IMR-90 (cell line): ENCODE results near the gene NT5C1B. TPM values are rescaled to one million over a fixed set of nuclear protein-coding genes. Genes with fewer than 3 reads are reported as not detected.

Experiments
- ATAC-seq: fragments of 200-7000 bp; cut with Tn5 transposase; 2 replicates; pipeline ENCODE4 v1.9.1; 2020; ENCODE audit warnings: low read depth, mild to moderate bottlenecking, moderate library complexity
- BruUV-seq: library from RNA; stranded (reverse); fragments of 400-500 nt; replicated peaks from 2 replicates; lab custom pipeline; 2021; lab: Mats Ljungman, UMichigan
- CTCF ChIA-PET: fragments of 300-600 bp; formaldehyde crosslinking; extraction: SDS; loops from one replicate; lab custom pipeline; 2021; ENCODE audit warnings: antibody characterized with exemption; lab: Yijun Ruan, JAX
- POLR2A ChIA-PET: fragments of 300-600 bp; sonication (Branson Sonifier 250); formaldehyde crosslinking; loops from one replicate; lab custom pipeline; 2022; ENCODE audit warnings: antibody characterized with exemption; ENCODE audit not compliant: unreplicated experiment; lab: Charles Lee
- DNase-seq: peaks from one replicate; pipeline ENCODE4 v3.0.0; 2013
- H2AFZ ChIP-seq: replicated peaks from 2 replicates; pipeline ENCODE3; 2013; ENCODE audit warnings: low read length, mild to moderate bottlenecking; ENCODE audit not compliant: poor library complexity
- H2AK5ac ChIP-seq: 2 replicates; pipeline ENCODE4 v1.6.1; 2013; ENCODE audit warnings: low read depth, low read length, inconsistent platforms
- H2AK9ac ChIP-seq: replicated peaks from 2 replicates; pipeline ENCODE3; 2013; ENCODE audit warnings: mild to moderate bottlenecking, low read depth, low read length, moderate library complexity; ENCODE audit not compliant: poor library complexity
- H2BK120ac ChIP-seq: 2 replicates; pipeline ENCODE4 v1.6.1; 2013; ENCODE audit warnings: low read depth, low read length, inconsistent platforms
- H2BK15ac ChIP-seq: 3 replicates; pipeline ENCODE4 v1.6.1; 2013; ENCODE audit warnings: low read depth, low read length, inconsistent platforms
- H2BK20ac ChIP-seq: 2 replicates; pipeline ENCODE4 v1.6.1; 2013; ENCODE audit warnings: low read depth, mild to moderate bottlenecking, inconsistent platforms, low read length, moderate library complexity
- H2BK5ac ChIP-seq: 2 replicates; pipeline ENCODE4 v1.6.1; 2013; ENCODE audit warnings: mild to moderate bottlenecking, low read depth, low read length, inconsistent platforms; ENCODE audit not compliant: poor library complexity, severe bottlenecking
- H3K14ac ChIP-seq: replicated peaks from 2 replicates; pipeline ENCODE4 v1.6.1; 2013; ENCODE audit warnings: low read depth, low read length, inconsistent platforms
- H3K18ac ChIP-seq: 2 replicates; pipeline ENCODE4 v1.6.1; 2013; ENCODE audit warnings: low read depth, low read length, control low read depth
- H3K23ac ChIP-seq: 2 replicates; pipeline ENCODE4 v1.6.1; 2013; ENCODE audit warnings: low read depth, low read length, inconsistent platforms
- H3K27ac ChIP-seq: 2 replicates; pipeline ENCODE4 v1.5.1; 2013; ENCODE audit warnings: mild to moderate bottlenecking, control low read depth, low read length; ENCODE audit not compliant: insufficient read depth
- H3K27me3 ChIP-seq: 2 replicates; pipeline ENCODE4 v1.6.1; 2013; ENCODE audit warnings: low read length; ENCODE audit not compliant: control insufficient read depth, insufficient read depth
- H3K36me3 ChIP-seq: 2 replicates; pipeline ENCODE4 v1.6.1; 2013; ENCODE audit warnings: low read length, mixed read lengths; ENCODE audit not compliant: control insufficient read depth, insufficient read depth
- H3K4ac ChIP-seq: 2 replicates; pipeline ENCODE4 v1.6.1; 2013; ENCODE audit warnings: low read depth, low read length, inconsistent platforms
- H3K4me1 ChIP-seq: 2 replicates; pipeline ENCODE4 v1.6.1; 2013; ENCODE audit warnings: low read length, mixed read lengths; ENCODE audit not compliant: control insufficient read depth, insufficient read depth
- H3K4me2 ChIP-seq: 2 replicates; pipeline ENCODE4 v1.6.1; 2013; ENCODE audit warnings: low read depth, mild to moderate bottlenecking, control low read depth, low read length, moderate library complexity
- H3K4me3 ChIP-seq: 2 replicates; pipeline ENCODE4 v1.5.1; 2013; ENCODE audit warnings: low read depth, mild to moderate bottlenecking, control low read depth, low read length, moderate library complexity; ENCODE audit not compliant: insufficient read depth
- H3K56ac ChIP-seq: 2 replicates; pipeline ENCODE4 v1.6.1; 2013; ENCODE audit warnings: low read length, inconsistent platforms; ENCODE audit not compliant: insufficient read depth; ENCODE audit errors: extremely low read depth
- H3K79me1 ChIP-seq, 2 experiments: 2 replicates each; pipeline ENCODE4 v1.6.1; 2013; ENCODE audit warnings: low read length in 2 of 2, inconsistent platforms in 1 of 2, low read depth in 1 of 2
- H3K9ac ChIP-seq: 2 replicates; pipeline ENCODE4 v1.6.1; 2013; ENCODE audit warnings: low read depth, low read length, control low read depth
- H3K9me1 ChIP-seq: 2 replicates; pipeline ENCODE4 v1.6.1; 2013; ENCODE audit warnings: low read length, inconsistent platforms; ENCODE audit not compliant: insufficient read depth
- H3K9me3 ChIP-seq: 2 replicates; pipeline ENCODE4 v1.6.1; 2013; ENCODE audit warnings: low read length; ENCODE audit not compliant: control insufficient read depth, insufficient read depth
- H4K20me1 ChIP-seq: 2 replicates; pipeline ENCODE4 v1.6.1; 2013; ENCODE audit warnings: low read length, inconsistent platforms; ENCODE audit not compliant: insufficient read depth
- H4K5ac ChIP-seq: 2 replicates; pipeline ENCODE4 v1.6.1; 2013; ENCODE audit warnings: mild to moderate bottlenecking, low read depth, low read length, control low read depth
- H4K8ac ChIP-seq, 2 experiments: 2 replicates each; pipeline ENCODE4 v1.6.1; 2013; ENCODE audit warnings: low read depth in 2 of 2, low read length in 2 of 2, control low read depth in 1 of 2, inconsistent platforms in 1 of 2
- H4K91ac ChIP-seq: 2 replicates; pipeline ENCODE4 v1.6.1; 2013; ENCODE audit warnings: low read depth, low read length, inconsistent platforms; ENCODE audit not compliant: insufficient read depth
- BHLHE40 ChIP-seq: fragments of 150-350 bp; IDR thresholded peaks from 2 replicates; pipeline ENCODE4 v1.6.1; 2016; ENCODE audit warnings: mild to moderate bottlenecking, low read depth, low read length
- CTCF ChIP-seq: conservative IDR thresholded peaks from 2 replicates; pipeline ENCODE4 v1.5.1; 2012; ENCODE audit warnings: mild to moderate bottlenecking, low read depth, low read length, improper control_type of control experiment
- ELK1 ChIP-seq: fragments of 150-350 bp; IDR thresholded peaks from 2 replicates; pipeline ENCODE4 v1.6.1; 2016; ENCODE audit warnings: low read depth, mild to moderate bottlenecking, low read length, moderate library complexity, borderline replicate concordance
- FOS ChIP-seq: fragments of 150-350 bp; IDR thresholded peaks from 2 replicates; pipeline ENCODE4 v1.6.1; 2016; ENCODE audit warnings: low read depth, low read length
- MAZ ChIP-seq: IDR thresholded peaks from 2 replicates; pipeline ENCODE4 v1.6.1; 2012; ENCODE audit warnings: low read depth, mild to moderate bottlenecking, low read length, improper control_type of control experiment, moderate library complexity, borderline replicate concordance
- NFE2L2 ChIP-seq: fragments of 150-350 bp; IDR thresholded peaks from 2 replicates; pipeline ENCODE4 v1.6.1; 2016; ENCODE audit warnings: low read depth, mild to moderate bottlenecking, low read length
- POLR2A ChIP-seq: IDR thresholded peaks from 2 replicates; pipeline ENCODE4 v1.6.1; 2012; ENCODE audit warnings: mild to moderate bottlenecking, low read depth, low read length
- RFX5 ChIP-seq: IDR thresholded peaks from 2 replicates; pipeline ENCODE4 v1.8.0; 2012; ENCODE audit warnings: low read depth, mild to moderate bottlenecking, low read length, moderate library complexity
- USF2 ChIP-seq: fragments of 150-350 bp; IDR thresholded peaks from 2 replicates; pipeline ENCODE4 v1.6.1; 2017; ENCODE audit warnings: mild to moderate bottlenecking, antibody characterized with exemption, low read length, low read depth
- whole genome bisulfite sequencing, 2 experiments: methylation state at CpG; one replicate each; pipeline versions ENCODE4 v1.1.5 to v1.1.7; 2013; ENCODE audit warnings: missing lambda C conversion rate in 2 of 2; ENCODE audit not compliant: insufficient read length in 1 of 2; ENCODE audit errors: extremely low coverage in 2 of 2; 5-methylcytosine and 5-hydroxymethylcytosine counted together
- dilution Hi-C: fragments of 300-500 bp; cut with HindIII; formaldehyde crosslinking; loops from one replicate; pipeline ENCODE4 v1.14.3; 2018; ENCODE audit warnings: low sequenced_read_pairs; ENCODE audit not compliant: unreplicated experiment
- in situ Hi-C: fragments of 300-500 bp; cut with MboI; formaldehyde crosslinking; loops from 3 replicates; pipeline ENCODE4 v1.14.3; 2019; ENCODE audit warnings: low sequenced_read_pairs, inconsistent platforms, mixed read lengths
- intact Hi-C: fragments of 100-400 bp; cut with micrococcal nuclease; formaldehyde crosslinking; loops from 2 replicates; pipeline ENCODE4 v1.10.0; 2022
- polyA plus RNA-seq, 3 experiments: library from polyadenylated mRNA; depleted of rRNA; stranded (reverse); fragments of >200 nt; gene quantifications; 2 replicates each; pipeline ENCODE4 v1.2.3, GENCODE V29; 2012; ENCODE audit warnings: low replicate concordance in 1 of 3
- total RNA-seq: library from RNA; depleted of rRNA; stranded (reverse); fragments of >200 nt; gene quantifications from 2 replicates; pipeline ENCODE4 v1.2.3, GENCODE V29; 2012

NT5C1B gene
- total and polyA plus RNA-seq, 2 of the 4 experiments (the other 2 are of a cell fraction), result not detected

- POLR2A ChIA-PET, result no interaction called here
- Histone ChIP-seq H3K9me1 (peaks cover 15% of the 10 kb centered on the region), H4K5ac (no peak overlapping the region; the same call in 1 of the 2 replicates), H3K9me3 (no peaks in the 10 kb centered on the region), H3K27ac (no peak overlapping the region), H2BK120ac (peak overlapping the region; percentile 99), H3K27me3 (no peaks in the 10 kb centered on the region), H3K36me3 (no peaks in the 10 kb centered on the region), H3K4me2 (no peak overlapping the region), H3K4me3 (no peak overlapping the region), H3K79me1 (no peaks in the 10 kb centered on the region), H4K8ac (peak overlapping the region in 1 of 2 experiments; percentile 44; a peak in 2 of 4 replicates), H2BK20ac (peak overlapping the region; percentile 78), H4K91ac (peak overlapping the region; percentile 75), H3K9ac (no peak overlapping the region), H2AK5ac (peak overlapping the region; percentile 86), H2AFZ (no peak overlapping the region), H3K56ac (no peak overlapping the region), H3K4ac (peak overlapping the region; percentile 87), H2BK5ac (no peak overlapping the region), H2BK15ac (peak overlapping the region; percentile 80; the same call in 2 of the 3 replicates), H3K14ac (peak overlapping the region; percentile 15), H3K23ac (no peak overlapping the region), H4K20me1 (no peaks in the 10 kb centered on the region), H3K18ac (no peak overlapping the region; the same call in 1 of the 2 replicates), H3K4me1 (peaks cover 28% of the 10 kb centered on the region), H2AK9ac (no peak overlapping the region)
- TF ChIP-seq NFE2L2, result no peak
- TF ChIP-seq USF2, result no peak
- no peak for TF ChIP-seq MAZ
- no peak for TF ChIP-seq RFX5
- TF ChIP-seq FOS, result no peak
- no peak for TF ChIP-seq BHLHE40
- no peak for TF ChIP-seq CTCF
- no peak for TF ChIP-seq POLR2A
- no peak for TF ChIP-seq ELK1
- dilution Hi-C loops (no loop called here), intact Hi-C loops (loop anchor here (1.0 to 10.0 kb wide), 9 partner anchors 133 to 1342 kb away; no protein-coding TSS in a partner anchor), in situ Hi-C loops (loop anchor here (5.0 to 25.0 kb wide), 4 partner anchors 222 to 1352 kb away; no protein-coding TSS in a partner anchor)
- no TSS peak for BruUV-seq
- CTCF ChIA-PET, result interaction anchor here (0.7 to 1.4 kb wide), 7 partner anchors 12 to 131 kb away, joined by 3 to 5 read pairs (median 3); no protein-coding TSS in a partner anchor
- no peak for ATAC-seq
- DNase-seq, result no peak
- WGBS, 2 experiments, result no CpG with 5 or more reads among the region's 7 CpGs
Measured at GRCh38 chr2:18519914-18520450, 69.4 kb downstream of the NT5C1B start.
